GM12872 (cell line): ENCODE results near the gene PNMT.

Source experiments
- TF ChIP-seq, protein P1 (sequence below): IDR thresholded peaks from 3 replicates; pipeline ENCODE4 v1.5.1; 2011; ENCODE audit warnings: low read depth, mild to moderate bottlenecking, low read length, moderate library complexity; ENCODE audit not compliant: insufficient read depth

The PNMT gene

DNA sequence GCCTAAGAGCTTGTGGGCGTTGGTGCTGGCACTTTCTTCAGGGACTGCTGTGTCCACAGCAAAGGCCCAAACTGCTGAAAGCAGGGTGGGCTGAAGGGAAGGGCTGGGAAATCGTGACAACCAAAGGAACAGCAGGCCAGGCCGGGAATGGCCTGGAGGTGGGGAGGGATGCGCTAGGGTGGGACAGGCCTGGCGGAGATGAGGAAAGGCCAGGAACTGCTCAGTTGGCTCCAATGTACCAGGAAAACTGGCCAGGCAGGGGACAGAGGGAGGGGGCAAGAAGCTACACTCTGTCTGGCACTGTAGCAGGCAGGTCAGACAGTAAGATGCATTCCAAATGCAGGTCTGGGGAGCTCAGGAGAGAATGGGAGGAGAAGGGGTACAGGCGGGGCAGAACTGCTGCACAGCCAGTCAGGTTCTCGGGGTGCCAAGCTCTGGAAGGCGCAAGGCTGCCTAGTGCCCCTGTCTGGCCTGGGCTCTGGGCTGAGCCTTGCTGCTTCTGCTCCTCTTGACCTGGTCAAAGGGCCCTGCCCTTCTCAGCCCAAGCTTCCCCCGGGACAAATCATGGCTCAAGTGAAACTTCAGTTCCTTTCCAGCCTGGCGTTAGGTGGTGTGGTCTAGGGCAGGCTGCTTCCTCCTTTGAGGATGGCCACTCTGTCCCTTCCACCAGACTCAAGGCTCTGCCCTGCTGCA is 7.3 kb downstream of the PNMT start:
- TF ChIP-seq, protein P1, sequence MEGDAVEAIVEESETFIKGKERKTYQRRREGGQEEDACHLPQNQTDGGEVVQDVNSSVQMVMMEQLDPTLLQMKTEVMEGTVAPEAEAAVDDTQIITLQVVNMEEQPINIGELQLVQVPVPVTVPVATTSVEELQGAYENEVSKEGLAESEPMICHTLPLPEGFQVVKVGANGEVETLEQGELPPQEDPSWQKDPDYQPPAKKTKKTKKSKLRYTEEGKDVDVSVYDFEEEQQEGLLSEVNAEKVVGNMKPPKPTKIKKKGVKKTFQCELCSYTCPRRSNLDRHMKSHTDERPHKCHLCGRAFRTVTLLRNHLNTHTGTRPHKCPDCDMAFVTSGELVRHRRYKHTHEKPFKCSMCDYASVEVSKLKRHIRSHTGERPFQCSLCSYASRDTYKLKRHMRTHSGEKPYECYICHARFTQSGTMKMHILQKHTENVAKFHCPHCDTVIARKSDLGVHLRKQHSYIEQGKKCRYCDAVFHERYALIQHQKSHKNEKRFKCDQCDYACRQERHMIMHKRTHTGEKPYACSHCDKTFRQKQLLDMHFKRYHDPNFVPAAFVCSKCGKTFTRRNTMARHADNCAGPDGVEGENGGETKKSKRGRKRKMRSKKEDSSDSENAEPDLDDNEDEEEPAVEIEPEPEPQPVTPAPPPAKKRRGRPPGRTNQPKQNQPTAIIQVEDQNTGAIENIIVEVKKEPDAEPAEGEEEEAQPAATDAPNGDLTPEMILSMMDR = no peak

DNA sequence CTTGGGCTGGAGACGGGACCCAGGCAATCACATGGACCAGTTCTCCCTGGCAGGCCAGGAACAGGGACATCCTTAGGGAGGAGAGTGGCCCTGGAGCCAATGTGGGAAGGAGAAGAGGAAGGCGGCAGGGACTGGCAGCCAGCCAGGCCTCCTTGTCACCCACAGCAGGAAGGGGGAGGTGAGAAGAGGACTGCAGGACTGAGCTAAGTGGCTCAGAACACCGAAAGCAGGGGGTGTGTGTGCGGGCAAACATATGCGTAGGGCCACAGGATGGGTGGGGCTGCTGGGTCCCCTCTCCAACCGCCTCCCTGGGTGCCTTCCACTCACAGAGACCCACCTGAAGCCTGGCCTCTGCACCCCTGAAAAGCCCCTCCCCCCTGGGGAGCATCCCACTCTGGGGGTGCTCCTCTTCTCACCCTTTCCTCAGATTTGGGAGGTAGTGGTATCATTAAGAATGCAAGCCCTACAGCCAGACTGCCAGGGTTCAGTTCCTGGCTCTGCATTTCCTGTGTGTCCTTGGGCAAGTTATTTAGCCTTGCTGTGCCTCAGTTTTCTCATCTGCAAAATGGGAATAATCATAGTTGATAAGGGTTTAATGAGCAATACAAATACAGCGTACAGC is 8.1 kb downstream of the PNMT start:
- TF ChIP-seq, protein P1 = no peak

DNA sequence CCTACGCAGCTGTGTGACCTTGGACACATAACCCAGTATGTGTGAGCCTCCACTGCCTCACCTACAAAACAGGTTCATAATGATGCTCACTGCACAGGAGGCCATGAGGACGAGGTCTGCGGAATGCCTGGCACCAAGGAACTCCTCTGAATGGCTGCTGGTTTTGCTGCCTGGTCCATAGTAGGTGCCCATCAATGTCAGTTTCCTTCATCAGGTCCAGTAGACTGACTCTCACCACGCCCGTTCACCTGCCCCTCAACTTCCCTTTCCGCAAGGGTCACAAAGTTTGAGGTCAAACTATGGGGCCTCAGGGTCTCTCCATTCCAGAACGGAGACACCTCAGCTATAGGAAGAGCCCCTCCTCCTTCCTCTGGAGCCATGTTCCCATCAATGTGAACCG is 8.8 kb downstream of the PNMT start:
- TF ChIP-seq, protein P1 = no peak

DNA sequence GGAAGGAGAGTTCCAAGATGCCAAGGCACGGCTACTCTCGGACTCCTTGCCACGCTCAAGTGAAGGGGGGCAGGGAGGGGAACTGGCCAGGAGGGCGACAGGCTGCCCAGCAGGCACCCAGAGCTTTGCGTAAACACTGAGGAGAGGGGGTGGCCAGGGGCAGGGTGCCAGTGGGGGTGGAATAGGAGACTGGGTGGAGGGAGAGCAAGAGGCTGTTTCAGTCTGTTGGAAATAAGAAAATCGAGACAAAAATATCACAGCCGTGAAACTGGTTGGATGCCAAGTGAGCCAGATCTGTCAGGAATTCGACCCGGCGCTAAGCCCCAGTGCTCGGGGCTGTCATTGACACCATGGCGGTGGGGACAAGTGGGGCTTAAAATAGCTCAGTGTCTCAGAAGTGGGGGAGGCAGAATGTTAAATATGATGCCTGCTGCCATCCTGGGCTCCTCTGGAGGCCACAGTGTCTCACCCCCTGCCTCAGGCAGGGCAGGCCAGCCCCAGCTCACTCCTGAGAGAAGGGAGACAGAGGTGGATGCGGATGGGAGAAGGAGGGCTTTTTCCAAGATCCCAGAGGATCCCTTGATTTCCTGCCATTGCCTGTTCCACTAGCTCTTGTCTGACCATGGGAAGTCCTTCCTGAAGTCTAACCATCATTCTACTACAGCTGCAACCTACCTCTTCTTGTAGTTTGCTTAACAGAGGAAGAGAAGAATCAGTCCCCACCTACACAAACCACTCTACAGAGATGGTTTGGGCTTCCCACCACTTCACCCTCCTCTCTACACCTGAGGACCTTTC is 9.5 kb downstream of the PNMT start:
- TF ChIP-seq, protein P1 = no peak

DNA sequence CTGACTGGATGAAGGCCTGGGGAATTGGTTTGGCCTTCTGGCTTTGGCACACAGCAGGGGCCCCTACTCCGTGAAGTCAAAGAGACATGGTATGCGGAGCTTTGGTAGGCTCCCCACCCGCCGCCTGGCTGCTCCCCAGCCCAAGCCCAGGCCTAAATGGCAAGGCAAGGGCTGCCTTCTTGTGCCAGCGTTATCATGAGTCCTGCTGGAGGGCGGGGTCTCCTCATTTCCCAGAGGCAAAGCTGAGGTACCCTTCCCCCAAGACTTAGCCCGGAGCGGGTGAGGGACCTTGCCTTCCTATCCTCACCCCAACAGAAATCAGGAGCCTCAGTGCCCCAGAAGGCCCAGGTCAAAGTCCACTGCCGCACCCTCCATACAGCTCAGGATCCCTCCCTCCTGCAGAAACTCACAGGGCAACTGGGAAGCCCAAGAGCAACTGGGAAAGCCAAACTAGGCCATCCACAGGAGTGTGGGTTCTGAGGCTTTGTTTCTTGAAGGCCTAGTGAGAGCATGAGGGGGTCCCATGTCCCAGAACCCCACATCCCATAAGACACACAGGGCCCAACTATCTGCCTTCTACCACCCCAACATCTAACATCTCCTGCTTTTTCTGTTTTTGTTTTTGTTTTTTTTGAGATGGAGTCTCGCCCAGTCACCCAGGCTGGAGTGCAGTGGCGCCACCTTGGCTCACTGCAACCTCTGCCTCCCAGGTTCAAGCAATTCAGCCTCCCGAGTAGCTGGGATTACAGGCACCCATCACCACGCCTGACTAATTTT is 10.3 kb downstream of the PNMT start:
- TF ChIP-seq, protein P1 = no peak

DNA sequence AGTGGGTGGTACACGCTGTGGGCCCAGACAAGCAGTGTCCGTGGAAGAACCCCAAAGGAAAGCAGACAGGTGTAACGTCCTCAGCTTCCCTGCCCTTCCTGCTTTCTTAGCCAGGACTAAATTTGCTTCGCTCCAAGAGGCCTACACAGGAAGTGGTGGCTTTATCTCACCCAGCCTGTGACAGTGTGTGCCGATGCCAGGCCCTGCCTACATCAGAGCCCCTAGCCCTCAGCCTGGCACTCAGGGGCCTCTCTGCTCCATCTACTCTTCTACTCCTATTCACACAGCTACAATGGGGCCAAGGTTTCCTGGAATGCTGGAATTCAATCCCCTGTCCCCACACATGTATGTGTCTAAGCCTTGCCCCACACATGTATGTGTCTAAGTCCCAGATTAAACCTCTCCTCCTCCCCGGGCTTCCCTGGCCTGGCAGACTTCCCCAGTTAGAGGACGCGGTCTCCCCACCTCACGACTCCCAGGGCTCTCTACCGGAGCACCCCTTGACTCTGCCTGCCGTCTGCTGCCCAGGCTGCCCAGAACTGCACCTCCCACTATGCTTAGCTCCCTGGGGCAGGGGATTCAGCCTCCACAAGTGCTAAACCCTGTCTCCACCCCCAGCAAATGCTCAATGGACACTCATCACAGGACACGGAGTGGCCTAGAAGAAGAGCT is 11.4 kb downstream of the PNMT start:
- TF ChIP-seq, protein P1 = no peak
